Ovary (tissue), 9 donors: ENCODE measurements around the gene COL28A1. TPM values are rescaled to one million over a fixed set of nuclear protein-coding genes. Genes with fewer than 3 reads are reported as not detected.

Source experiments
- DNase-seq, 5 donors: peaks; one replicate each; pipeline ENCODE4 v3.0.0-alpha.2; 2019 to 2020
- H3K27ac ChIP-seq, 2 donors: fragments of 200-600 bp; one replicate each; pipeline versions ENCODE4 v1.5.1 to v1.8.0; 2019 to 2022
- H3K27me3 ChIP-seq: fragments of 200-600 bp; one replicate; pipeline ENCODE4 v1.8.0; 2022
- H3K36me3 ChIP-seq: fragments of 200-600 bp; sonication (generic); one replicate; pipeline ENCODE4 v1.5.1; 2019
- H3K4me1 ChIP-seq: one replicate; pipeline ENCODE4 v1.8.1; 2013; ENCODE audit warnings: mild to moderate bottlenecking, moderate library complexity; ENCODE audit not compliant: insufficient read depth
- H3K4me3 ChIP-seq: fragments of 200-600 bp; sonication (generic); one replicate; pipeline ENCODE4 v1.5.1; 2017
- H3K9me3 ChIP-seq, 2 donors: fragments of 200-600 bp in 1 of 2; sonication (generic) in 1 of 2; one replicate each; pipeline versions ENCODE4 v1.5.1 to v1.8.1; 2013 to 2019; ENCODE audit warnings: mild to moderate bottlenecking in 1 of 2, moderate library complexity in 1 of 2
- EP300 ChIP-seq: sonication (generic); formaldehyde crosslinking; IDR thresholded peaks from one replicate; pipeline ENCODE4 v1.6.1; 2017; ENCODE audit warnings: antibody characterized with exemption
- POLR2A ChIP-seq: fragments of 450-650 bp; IDR thresholded peaks from one replicate; pipeline ENCODE4 v1.6.1; 2017; ENCODE audit warnings: antibody characterized with exemption, mild to moderate bottlenecking, moderate library complexity
- WGBS, 3 donors: extraction: QIAGEN DNeasy Blood & Tissue Kit in 1 of 3; methylation state at CpG; one replicate each; pipeline versions ENCODE4 v1.1.5 to v1.1.7; 2013 to 2017; 5-methylcytosine and 5-hydroxymethylcytosine counted together
- intact Hi-C, 4 donors: fragments of 100-400 bp; cut with DNase I; formaldehyde crosslinking; loops; one replicate each; pipeline versions ENCODE4 v1.11.0 to v1.15.1; 2022 to 2023
- polyA plus RNA-seq, 2 donors: library from polyadenylated mRNA; stranded (reverse); fragments of 200-250 nt in 1 of 2; fragments of 350-450 nt in 1 of 2; fragmentation: Illumina TruSeq in 1 of 2; extraction: RNeasy Lipid Tissue Mini Kit (QIAGEN cat#74804) in 1 of 2; gene quantifications; one replicate each; pipeline ENCODE4 v1.2.3, GENCODE V29; 2013 to 2014
- total RNA-seq, 7 donors: library from RNA; depleted of rRNA in 2 of 7; stranded (reverse); fragments of >200 nt in 2 of 7; fragmentation: NEBNext Ultra II Directional in 3 of 7; extraction: Animal tissue kit (Norgen Biotek cat#: 25700) in 3 of 7; gene quantifications; one replicate each; pipeline versions ENCODE4 v1.1.0 to v1.2.4, GENCODE V29; 2016 to 2023
- TF ChIP-seq, protein P1 (sequence below), 3 donors: fragments of 450-650 bp in 2 of 3; fragments of 200-600 bp in 1 of 3; IDR thresholded peaks; one replicate each; pipeline versions ENCODE4 v1.5.1 to v1.8.0; 2016 to 2022; ENCODE audit warnings: antibody characterized with exemption in 3 of 3, mild to moderate bottlenecking in 1 of 3
- donor health status: DM: no; HTN: no; CAD: no; lungs with moderate emphysema.
- donor health status: DM: no; HTN: no; CAD: no.
- donor health status: Bipolar disorder and iron deficiency.
- donor health status: DM: yes; HTN: yes; CAD: no.
- donor health status: DM: no; HTN: no; CAD: no.
- donor health status: DM: yes; HTN: yes; CAD: no.

COL28A1 gene
- total and polyA plus RNA-seq, 9 donors = 0.29 to 4.2 (median 1.4) TPM

DNA sequence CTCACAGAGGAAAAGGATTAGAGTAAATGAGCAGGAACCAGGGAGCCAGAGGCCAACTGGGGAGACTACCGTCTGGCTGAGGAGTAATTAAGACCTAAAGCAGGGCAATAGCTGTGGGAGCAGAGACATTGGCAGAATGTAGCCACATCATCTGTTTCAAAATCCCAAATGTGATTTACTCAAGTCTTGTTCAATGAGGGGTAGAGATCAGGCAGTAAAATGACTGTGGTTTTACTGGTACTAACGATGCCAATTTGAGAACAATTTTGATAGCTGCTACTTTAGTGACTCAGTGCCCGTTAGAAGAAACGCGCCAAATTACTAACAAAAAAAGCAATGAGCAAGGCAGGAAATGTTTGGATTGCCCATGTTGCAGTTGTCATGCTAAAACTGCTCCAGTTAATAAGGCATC is 18.4 kb upstream of the COL28A1 start:
- H3K4me1 ChIP-seq = no peaks in the 10 kb centered on the region
- H3K27me3 ChIP-seq = no peaks in the 10 kb centered on the region
- H3K4me3 ChIP-seq = no peak overlapping the region
- TF ChIP-seq, protein P1, sequence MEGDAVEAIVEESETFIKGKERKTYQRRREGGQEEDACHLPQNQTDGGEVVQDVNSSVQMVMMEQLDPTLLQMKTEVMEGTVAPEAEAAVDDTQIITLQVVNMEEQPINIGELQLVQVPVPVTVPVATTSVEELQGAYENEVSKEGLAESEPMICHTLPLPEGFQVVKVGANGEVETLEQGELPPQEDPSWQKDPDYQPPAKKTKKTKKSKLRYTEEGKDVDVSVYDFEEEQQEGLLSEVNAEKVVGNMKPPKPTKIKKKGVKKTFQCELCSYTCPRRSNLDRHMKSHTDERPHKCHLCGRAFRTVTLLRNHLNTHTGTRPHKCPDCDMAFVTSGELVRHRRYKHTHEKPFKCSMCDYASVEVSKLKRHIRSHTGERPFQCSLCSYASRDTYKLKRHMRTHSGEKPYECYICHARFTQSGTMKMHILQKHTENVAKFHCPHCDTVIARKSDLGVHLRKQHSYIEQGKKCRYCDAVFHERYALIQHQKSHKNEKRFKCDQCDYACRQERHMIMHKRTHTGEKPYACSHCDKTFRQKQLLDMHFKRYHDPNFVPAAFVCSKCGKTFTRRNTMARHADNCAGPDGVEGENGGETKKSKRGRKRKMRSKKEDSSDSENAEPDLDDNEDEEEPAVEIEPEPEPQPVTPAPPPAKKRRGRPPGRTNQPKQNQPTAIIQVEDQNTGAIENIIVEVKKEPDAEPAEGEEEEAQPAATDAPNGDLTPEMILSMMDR (IDR thresholded peaks at IDR 0.05) = no peak
- intact Hi-C loops = no loop called here
- 78 to 89% (median 82%) methylated on average over 5 of the region's 5 CpGs for WGBS, 3 donors
- no peak overlapping the region for H3K27ac ChIP-seq
- no peaks in the 10 kb centered on the region for H3K36me3 ChIP-seq
- no peak for DNase-seq
- H3K9me3 ChIP-seq = no peaks in the 10 kb centered on the region

DNA sequence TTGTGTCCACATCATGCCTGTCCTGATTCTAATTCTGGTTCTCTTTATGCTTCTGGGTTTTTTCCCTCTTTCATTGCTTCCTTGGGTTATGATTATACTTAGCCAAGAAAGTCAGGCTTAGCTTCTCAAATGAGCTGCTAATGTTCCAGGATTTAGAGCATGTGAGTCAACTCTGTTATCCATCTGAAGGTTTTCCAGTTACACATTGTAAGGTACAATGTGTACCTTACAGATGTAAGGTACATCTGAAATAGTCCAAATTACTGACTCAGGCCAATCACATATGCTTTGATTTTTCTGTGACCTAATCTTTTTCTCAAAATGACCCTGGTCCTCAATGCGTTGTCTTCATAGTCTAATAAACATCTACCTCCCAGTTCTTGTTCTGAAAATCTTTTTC is 17.7 kb upstream of the COL28A1 start:
- Histone ChIP-seq H3K9me3 (no peaks in the 10 kb centered on the region), H3K27me3 (no peaks in the 10 kb centered on the region), H3K27ac (no peak overlapping the region), H3K4me1 (no peaks in the 10 kb centered on the region), H3K4me3 (no peak overlapping the region), H3K36me3 (no peaks in the 10 kb centered on the region)
- WGBS, 3 donors = 51 to 75% (median 69%) methylated on average over 1 of the region's 1 CpG
- DNase-seq = no peak
- intact Hi-C loops = no loop called here
- TF ChIP-seq POLR2A (no peak), EP300 (no peak)
- TF ChIP-seq, protein P1 (IDR thresholded peaks at IDR 0.05) = no peak

DNA sequence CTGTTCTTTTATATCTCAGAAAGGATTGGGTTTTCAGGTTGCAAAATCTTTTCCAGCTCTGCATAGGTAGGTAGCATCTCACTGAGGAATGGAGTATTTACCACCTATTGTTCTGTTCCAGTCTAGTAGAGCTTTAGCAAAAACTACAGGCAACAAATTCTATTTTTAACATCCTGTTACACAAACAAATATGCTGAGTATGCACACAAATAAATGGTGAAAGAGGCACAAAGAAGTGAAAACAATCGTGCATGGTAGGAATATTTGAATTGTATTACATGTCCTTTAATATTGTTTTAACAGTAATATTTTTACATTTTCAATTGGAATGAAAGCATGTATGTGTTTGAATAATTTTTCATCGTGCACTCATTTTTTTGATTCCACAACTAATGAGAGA is 16.5 kb upstream of the COL28A1 start:
- Histone ChIP-seq H3K36me3 (no peaks in the 10 kb centered on the region), H3K27me3 (no peaks in the 10 kb centered on the region), H3K9me3 (no peaks in the 10 kb centered on the region), H3K4me3 (no peak overlapping the region), H3K27ac (no peak overlapping the region), H3K4me1 (no peaks in the 10 kb centered on the region)
- WGBS, 3 donors = 18 to 38% (median 30%) methylated on average over 2 of the region's 2 CpGs
- intact Hi-C loops = no loop called here
- no peak for TF ChIP-seq POLR2A
- DNase-seq = no peak

DNA sequence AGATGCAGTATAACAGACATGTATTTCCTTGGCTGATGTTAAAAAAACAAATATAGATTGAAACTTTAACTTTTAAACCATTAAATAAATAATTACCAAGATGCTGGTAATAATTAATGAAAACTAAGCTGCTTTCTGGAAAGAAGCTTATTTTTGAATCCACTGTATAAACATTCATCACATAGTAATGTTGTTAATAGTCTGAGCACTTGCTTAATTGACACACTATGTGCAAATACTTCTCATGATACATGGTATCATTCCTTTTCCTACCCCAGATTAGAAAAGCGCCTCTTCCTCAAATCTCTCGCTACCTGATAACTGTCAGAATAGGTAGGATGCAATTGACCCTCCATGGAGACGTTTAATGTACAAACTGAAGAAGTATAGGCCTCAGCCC is 15.0 kb upstream of the COL28A1 start:
- Histone ChIP-seq H3K27ac (no peak overlapping the region), H3K27me3 (no peaks in the 10 kb centered on the region), H3K9me3 (no peaks in the 10 kb centered on the region), H3K36me3 (no peaks in the 10 kb centered on the region), H3K4me1 (no peaks in the 10 kb centered on the region), H3K4me3 (no peak overlapping the region)
- TF ChIP-seq POLR2A = no peak
- TF ChIP-seq, protein P1 (IDR thresholded peaks at IDR 0.05) = no peak
- no peak for TF ChIP-seq EP300
- 92 to 96% (median 95%) methylated on average over 3 of the region's 3 CpGs for WGBS, 3 donors
- DNase-seq = no peak
- intact Hi-C loops = no loop called here

DNA sequence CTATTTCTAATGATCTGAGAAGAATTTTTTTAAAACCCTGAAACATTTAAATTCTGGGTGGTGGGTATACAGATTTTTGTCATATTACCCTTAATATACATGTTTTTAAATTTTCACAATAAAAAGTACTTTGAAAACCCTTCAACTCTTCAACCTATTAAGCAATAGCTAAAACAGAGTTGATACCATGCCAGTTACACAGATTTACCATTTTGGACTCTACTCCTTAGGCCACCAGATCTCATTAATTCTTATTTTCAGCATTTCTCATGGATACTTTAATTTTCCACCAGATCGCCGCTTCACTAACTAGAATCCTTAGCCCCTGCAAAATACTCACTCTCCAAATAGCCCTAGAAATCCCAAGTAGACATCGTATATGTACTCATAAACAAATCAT is 12.7 kb upstream of the COL28A1 start:
- 93 to 97% (median 94%) methylated on average over 3 of the region's 3 CpGs for WGBS, 3 donors
- Histone ChIP-seq H3K9me3 (no peaks in the 10 kb centered on the region), H3K27ac (no peak overlapping the region), H3K36me3 (no peaks in the 10 kb centered on the region), H3K4me1 (no peaks in the 10 kb centered on the region), H3K27me3 (no peaks in the 10 kb centered on the region), H3K4me3 (no peak overlapping the region)
- no peak for TF ChIP-seq EP300
- TF ChIP-seq, protein P1 (IDR thresholded peaks at IDR 0.05) = no peak
- TF ChIP-seq POLR2A = no peak
- DNase-seq = no peak
- intact Hi-C loops = no loop called here
